ENCODE data around the gene KRT74. TPM values are rescaled to one million over a fixed set of nuclear protein-coding genes. Genes with fewer than 3 reads are reported as not detected.

Gene KRT74
- total and polyA plus RNA-seq, 4 donors: not detected

- TF ChIP-seq CTCF (IDR thresholded peaks at IDR 0.05; ENCODE audit: control extremely low read depth, extremely low read depth): no peak
- Histone ChIP-seq H3K9me3 (ENCODE audit: control insufficient read depth in 4 of 4, insufficient read depth in 3 of 4, low read length in 3 of 4) (no peaks in the 10 kb centered on the region), H3K27ac (ENCODE audit: low read depth in 1 of 2, low read length in 1 of 2) (no peak overlapping the region), H3K36me3 (ENCODE audit: control insufficient read depth in 4 of 4, insufficient read depth in 4 of 4, low read length in 4 of 4) (no peaks in the 10 kb centered on the region), H3K27me3 (ENCODE audit: control insufficient read depth in 3 of 3, insufficient read depth in 3 of 3, low read length in 2 of 3) (no peaks in the 10 kb centered on the region), H3K4me3 (no peak overlapping the region), H3K4me1 (ENCODE audit: control insufficient read depth in 5 of 5, insufficient read depth in 5 of 5, low read length in 5 of 5) (no peaks in the 10 kb centered on the region), H3K9ac (ENCODE audit: insufficient read depth in 1 of 2, low read length in 2 of 2) (no peak overlapping the region)
- ATAC-seq (ENCODE audit: insufficient read depth, low FRiP score) (no peak), DNase-seq (no peak)
- 59 to 65% methylated on average over 18 of the region's 18 CpGs for WGBS, 2 donors
Measured at GRCh38 chr12:52531566-52532300, 41.9 kb downstream of the KRT74 start.

GRCh38 chr12:52530905-52531304, 42.7 kb downstream of the KRT74 start:
- H3K27ac ChIP-seq (ENCODE audit: low read depth in 1 of 2, low read length in 1 of 2): no peak overlapping the region
- no peak for TF ChIP-seq CTCF (IDR thresholded peaks at IDR 0.05; ENCODE audit: control extremely low read depth, extremely low read depth)
- no peak for ATAC-seq (ENCODE audit: insufficient read depth, low FRiP score)
- H3K4me1 ChIP-seq (ENCODE audit: control insufficient read depth in 5 of 5, insufficient read depth in 5 of 5, low read length in 5 of 5): no peaks in the 10 kb centered on the region
- H3K27me3 ChIP-seq (ENCODE audit: control insufficient read depth in 3 of 3, insufficient read depth in 3 of 3, low read length in 2 of 3): no peaks in the 10 kb centered on the region
- no peaks in the 10 kb centered on the region for H3K36me3 ChIP-seq (ENCODE audit: control insufficient read depth in 4 of 4, insufficient read depth in 4 of 4, low read length in 4 of 4)
- H3K9ac ChIP-seq (ENCODE audit: insufficient read depth in 1 of 2, low read length in 2 of 2): no peak overlapping the region
- no peak overlapping the region for H3K4me3 ChIP-seq
- no peaks in the 10 kb centered on the region for H3K9me3 ChIP-seq (ENCODE audit: control insufficient read depth in 4 of 4, insufficient read depth in 3 of 4, low read length in 3 of 4)
- no peak for DNase-seq
- 90% methylated on average over 2 of the region's 2 CpGs for WGBS, 2 donors

GRCh38 chr12:52530366-52530765, 43.3 kb downstream of the KRT74 start:
- Histone ChIP-seq H3K9me3 (ENCODE audit: control insufficient read depth in 4 of 4, insufficient read depth in 3 of 4, low read length in 3 of 4) (no peaks in the 10 kb centered on the region), H3K4me1 (ENCODE audit: control insufficient read depth in 5 of 5, insufficient read depth in 5 of 5, low read length in 5 of 5) (no peaks in the 10 kb centered on the region), H3K4me3 (no peak overlapping the region), H3K36me3 (ENCODE audit: control insufficient read depth in 4 of 4, insufficient read depth in 4 of 4, low read length in 4 of 4) (no peaks in the 10 kb centered on the region), H3K27ac (ENCODE audit: low read depth in 1 of 2, low read length in 1 of 2) (no peak overlapping the region), H3K9ac (ENCODE audit: insufficient read depth in 1 of 2, low read length in 2 of 2) (no peak overlapping the region), H3K27me3 (ENCODE audit: control insufficient read depth in 3 of 3, insufficient read depth in 3 of 3, low read length in 2 of 3) (no peaks in the 10 kb centered on the region)
- DNase-seq (no peak), ATAC-seq (ENCODE audit: insufficient read depth, low FRiP score) (no peak)
- no peak for TF ChIP-seq CTCF (IDR thresholded peaks at IDR 0.05; ENCODE audit: control extremely low read depth, extremely low read depth)
- 68% methylated on average over 2 of the region's 2 CpGs for WGBS, 2 donors

- no peaks in the 10 kb centered on the region for H3K4me1 ChIP-seq (ENCODE audit: control insufficient read depth in 5 of 5, insufficient read depth in 5 of 5, low read length in 5 of 5)
- H3K9ac ChIP-seq (ENCODE audit: insufficient read depth in 1 of 2, low read length in 2 of 2): no peak overlapping the region
- H3K9me3 ChIP-seq (ENCODE audit: control insufficient read depth in 4 of 4, insufficient read depth in 3 of 4, low read length in 3 of 4): no peaks in the 10 kb centered on the region
- WGBS, 2 donors: 92 to 94% methylated on average over 9 of the region's 9 CpGs
- no peak for DNase-seq
- no peak for TF ChIP-seq CTCF (IDR thresholded peaks at IDR 0.05; ENCODE audit: control extremely low read depth, extremely low read depth)
- H3K27ac ChIP-seq (ENCODE audit: low read depth in 1 of 2, low read length in 1 of 2): no peak overlapping the region
- no peak for ATAC-seq (ENCODE audit: insufficient read depth, low FRiP score)
- H3K36me3 ChIP-seq (ENCODE audit: control insufficient read depth in 4 of 4, insufficient read depth in 4 of 4, low read length in 4 of 4): no peaks in the 10 kb centered on the region
- no peaks in the 10 kb centered on the region for H3K27me3 ChIP-seq (ENCODE audit: control insufficient read depth in 3 of 3, insufficient read depth in 3 of 3, low read length in 2 of 3)
- no peak overlapping the region for H3K4me3 ChIP-seq
Measured at GRCh38 chr12:52529846-52530245, 43.8 kb downstream of the KRT74 start.
